ENCODE results near the gene CCDC27.

DNA sequence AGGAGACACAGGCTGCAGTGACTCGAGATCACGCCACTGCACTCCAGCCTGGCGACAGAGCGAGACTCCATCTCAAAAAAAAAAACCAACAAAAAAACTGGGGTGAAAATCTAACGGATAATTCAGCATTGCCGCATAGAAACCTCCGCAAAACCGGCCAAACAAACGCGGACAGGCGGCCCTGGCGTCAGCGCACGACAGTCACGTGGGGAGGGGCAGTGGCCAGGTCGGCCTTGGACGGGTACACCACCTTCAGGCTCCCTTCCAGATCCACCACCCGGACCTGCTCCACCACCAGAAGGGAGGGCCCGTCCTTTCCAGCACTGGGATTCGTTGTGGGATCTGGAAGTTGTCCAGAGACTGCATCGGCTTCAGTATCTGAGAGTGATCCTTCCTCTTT lies 28.7 kb downstream of the CCDC27 start:
- TF ChIP-seq, protein P1, sequence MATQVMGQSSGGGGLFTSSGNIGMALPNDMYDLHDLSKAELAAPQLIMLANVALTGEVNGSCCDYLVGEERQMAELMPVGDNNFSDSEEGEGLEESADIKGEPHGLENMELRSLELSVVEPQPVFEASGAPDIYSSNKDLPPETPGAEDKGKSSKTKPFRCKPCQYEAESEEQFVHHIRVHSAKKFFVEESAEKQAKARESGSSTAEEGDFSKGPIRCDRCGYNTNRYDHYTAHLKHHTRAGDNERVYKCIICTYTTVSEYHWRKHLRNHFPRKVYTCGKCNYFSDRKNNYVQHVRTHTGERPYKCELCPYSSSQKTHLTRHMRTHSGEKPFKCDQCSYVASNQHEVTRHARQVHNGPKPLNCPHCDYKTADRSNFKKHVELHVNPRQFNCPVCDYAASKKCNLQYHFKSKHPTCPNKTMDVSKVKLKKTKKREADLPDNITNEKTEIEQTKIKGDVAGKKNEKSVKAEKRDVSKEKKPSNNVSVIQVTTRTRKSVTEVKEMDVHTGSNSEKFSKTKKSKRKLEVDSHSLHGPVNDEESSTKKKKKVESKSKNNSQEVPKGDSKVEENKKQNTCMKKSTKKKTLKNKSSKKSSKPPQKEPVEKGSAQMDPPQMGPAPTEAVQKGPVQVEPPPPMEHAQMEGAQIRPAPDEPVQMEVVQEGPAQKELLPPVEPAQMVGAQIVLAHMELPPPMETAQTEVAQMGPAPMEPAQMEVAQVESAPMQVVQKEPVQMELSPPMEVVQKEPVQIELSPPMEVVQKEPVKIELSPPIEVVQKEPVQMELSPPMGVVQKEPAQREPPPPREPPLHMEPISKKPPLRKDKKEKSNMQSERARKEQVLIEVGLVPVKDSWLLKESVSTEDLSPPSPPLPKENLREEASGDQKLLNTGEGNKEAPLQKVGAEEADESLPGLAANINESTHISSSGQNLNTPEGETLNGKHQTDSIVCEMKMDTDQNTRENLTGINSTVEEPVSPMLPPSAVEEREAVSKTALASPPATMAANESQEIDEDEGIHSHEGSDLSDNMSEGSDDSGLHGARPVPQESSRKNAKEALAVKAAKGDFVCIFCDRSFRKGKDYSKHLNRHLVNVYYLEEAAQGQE (IDR thresholded peaks at IDR 0.05; ENCODE audit: insufficient read depth in 1 of 2, low read depth in 2 of 2, low read length in 1 of 2): no peak
- TF ChIP-seq, protein P2, sequence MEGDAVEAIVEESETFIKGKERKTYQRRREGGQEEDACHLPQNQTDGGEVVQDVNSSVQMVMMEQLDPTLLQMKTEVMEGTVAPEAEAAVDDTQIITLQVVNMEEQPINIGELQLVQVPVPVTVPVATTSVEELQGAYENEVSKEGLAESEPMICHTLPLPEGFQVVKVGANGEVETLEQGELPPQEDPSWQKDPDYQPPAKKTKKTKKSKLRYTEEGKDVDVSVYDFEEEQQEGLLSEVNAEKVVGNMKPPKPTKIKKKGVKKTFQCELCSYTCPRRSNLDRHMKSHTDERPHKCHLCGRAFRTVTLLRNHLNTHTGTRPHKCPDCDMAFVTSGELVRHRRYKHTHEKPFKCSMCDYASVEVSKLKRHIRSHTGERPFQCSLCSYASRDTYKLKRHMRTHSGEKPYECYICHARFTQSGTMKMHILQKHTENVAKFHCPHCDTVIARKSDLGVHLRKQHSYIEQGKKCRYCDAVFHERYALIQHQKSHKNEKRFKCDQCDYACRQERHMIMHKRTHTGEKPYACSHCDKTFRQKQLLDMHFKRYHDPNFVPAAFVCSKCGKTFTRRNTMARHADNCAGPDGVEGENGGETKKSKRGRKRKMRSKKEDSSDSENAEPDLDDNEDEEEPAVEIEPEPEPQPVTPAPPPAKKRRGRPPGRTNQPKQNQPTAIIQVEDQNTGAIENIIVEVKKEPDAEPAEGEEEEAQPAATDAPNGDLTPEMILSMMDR (IDR thresholded peaks at IDR 0.05): no peak
- TF ChIP-seq SIN3A (IDR thresholded peaks at IDR 0.05; ENCODE audit: borderline replicate concordance, insufficient read depth, low read depth, low read length) (no peak), POLR2AphosphoS5 (IDR thresholded peaks at IDR 0.05; ENCODE audit: low read depth, low read length) (no peak)
